CD14-positive monocyte (primary cell): ENCODE results near the gene CORO1A. TPM values are rescaled to one million over a fixed set of nuclear protein-coding genes. Genes with fewer than 3 reads are reported as not detected.

Experiments used
- DNase-seq, 3 donors: peaks; one replicate each; pipeline ENCODE4 v3.0.0-alpha.2; 2011 to 2022
- H2AFZ ChIP-seq: 2 replicates; pipeline ENCODE4 v1.6.0; 2012; ENCODE audit warnings: mild to moderate bottlenecking, low read depth, low read length, inconsistent platforms; ENCODE audit not compliant: insufficient read depth, poor library complexity, severe bottlenecking
- H3K27ac ChIP-seq, 2 donors: 1 replicate in 1 of 2; 2 replicates in 1 of 2; pipeline ENCODE4 v1.5.1; 2012 to 2013; ENCODE audit warnings: low read length in 2 of 2, control low read depth in 1 of 2, inconsistent platforms in 1 of 2, low read depth in 1 of 2, mild to moderate bottlenecking in 1 of 2
- H3K27me3 ChIP-seq, 2 donors: one replicate each; pipeline versions ENCODE4 v1.6.0 to v1.6.1; 2011 to 2013; ENCODE audit warnings: low read length in 2 of 2; ENCODE audit not compliant: control insufficient read depth in 2 of 2, insufficient read depth in 2 of 2
- H3K36me3 ChIP-seq, 2 donors: replicated peaks in 1 of 2; 1 replicate in 1 of 2; 2 replicates in 1 of 2; pipeline versions ENCODE4 v1.5.1 to v1.6.1; 2012 to 2013; ENCODE audit warnings: low read length in 2 of 2, control low read depth in 1 of 2, inconsistent platforms in 1 of 2, mild to moderate bottlenecking in 1 of 2; ENCODE audit not compliant: insufficient read depth in 2 of 2, control insufficient read depth in 1 of 2
- H3K4me1 ChIP-seq, 2 donors: 1 replicate in 1 of 2; 2 replicates in 1 of 2; pipeline versions ENCODE4 v1.5.1 to v1.6.1; 2012 to 2013; ENCODE audit warnings: low read length in 2 of 2, control low read depth in 1 of 2, inconsistent platforms in 1 of 2, mild to moderate bottlenecking in 1 of 2, moderate library complexity in 1 of 2; ENCODE audit not compliant: insufficient read depth in 2 of 2, control insufficient read depth in 1 of 2
- H3K4me2 ChIP-seq: replicated peaks from 2 replicates; pipeline ENCODE3; 2012; ENCODE audit warnings: low read length, moderate library complexity, mild to moderate bottlenecking; ENCODE audit not compliant: poor library complexity, severe bottlenecking; ENCODE audit errors: extremely low read depth
- H3K4me3 ChIP-seq, 3 experiments: fragments of 200-600 bp in 1 of 3; sonication (generic) in 1 of 3; replicated peaks in 1 of 3; 1 replicate in 2 of 3; 2 replicates in 1 of 3; pipeline ENCODE4 v1.5.1; 2011 to 2013; ENCODE audit warnings: low read length in 3 of 3, mild to moderate bottlenecking in 3 of 3, control low read depth in 2 of 3, low read depth in 2 of 3, inconsistent platforms in 1 of 3, moderate library complexity in 1 of 3
- H3K79me2 ChIP-seq: 2 replicates; pipeline ENCODE4 v1.6.0; 2012; ENCODE audit warnings: mild to moderate bottlenecking, control low read depth, inconsistent platforms, low read length, moderate library complexity; ENCODE audit not compliant: insufficient read depth
- H3K9ac ChIP-seq: 2 replicates; pipeline ENCODE4 v1.6.0; 2017; ENCODE audit warnings: low read length, mild to moderate bottlenecking; ENCODE audit not compliant: insufficient read depth, poor library complexity, severe bottlenecking
- H3K9me3 ChIP-seq, 2 donors: replicated peaks in 1 of 2; 1 replicate in 1 of 2; 2 replicates in 1 of 2; pipeline versions ENCODE4 v1.5.1 to v1.6.1; 2012 to 2013; ENCODE audit warnings: low read length in 2 of 2, control low read depth in 1 of 2; ENCODE audit not compliant: control insufficient read depth in 1 of 2, insufficient read depth in 1 of 2
- H4K20me1 ChIP-seq: 2 replicates; pipeline ENCODE4 v1.6.0; 2012; ENCODE audit warnings: mild to moderate bottlenecking, low read length, control low read depth, moderate library complexity; ENCODE audit not compliant: insufficient read depth
- H3K27ac Mint-ChIP-seq, 7 donors: one replicate each; pipeline ENCODE4 v1.8.0; 2020; ENCODE audit warnings: mild to moderate bottlenecking in 7 of 7, mixed read lengths in 7 of 7, moderate library complexity in 6 of 7, inconsistent platforms in 2 of 7
- H3K27me3 Mint-ChIP-seq, 3 donors: one replicate each; pipeline ENCODE4 v1.8.0; 2021 to 2022; ENCODE audit warnings: low read depth in 3 of 3, mild to moderate bottlenecking in 3 of 3, mixed read lengths in 3 of 3, moderate library complexity in 3 of 3, inconsistent platforms in 1 of 3
- H3K36me3 Mint-ChIP-seq, 2 donors: one replicate each; pipeline ENCODE4 v1.8.0; 2020; ENCODE audit warnings: mixed read lengths in 2 of 2, inconsistent platforms in 1 of 2, mild to moderate bottlenecking in 1 of 2
- H3K4me1 Mint-ChIP-seq: one replicate; pipeline ENCODE4 v1.8.0; 2020; ENCODE audit warnings: mild to moderate bottlenecking, mixed read lengths
- H3K4me3 Mint-ChIP-seq, 2 donors: one replicate each; pipeline ENCODE4 v1.8.0; 2020; ENCODE audit warnings: mild to moderate bottlenecking in 2 of 2, mixed read lengths in 2 of 2, moderate library complexity in 1 of 2
- H3K9me3 Mint-ChIP-seq, 7 donors: one replicate each; pipeline ENCODE4 v1.8.0; 2020 to 2022; ENCODE audit warnings: mixed read lengths in 7 of 7, mild to moderate bottlenecking in 6 of 7, moderate library complexity in 6 of 7, inconsistent platforms in 2 of 7
- CTCF ChIP-seq: fragments of 200-600 bp; IDR thresholded peaks from one replicate; pipeline ENCODE4 v1.8.0; 2022; ENCODE audit warnings: antibody characterized with exemption, mild to moderate bottlenecking
- WGBS: methylation state at CpG from one replicate; pipeline ENCODE4 v1.1.5; 2013; ENCODE audit warnings: missing lambda C conversion rate; ENCODE audit not compliant: insufficient coverage; 5-methylcytosine and 5-hydroxymethylcytosine counted together
- intact Hi-C, 2 donors: fragments of 100-400 bp; cut with micrococcal nuclease; formaldehyde crosslinking; loops; one replicate each; pipeline versions ENCODE4 v1.15.0 to v1.15.1; 2023
- polyA plus RNA-seq, 3 donors: library from polyadenylated mRNA; depleted of rRNA in 1 of 3; unstranded in 2 of 3; stranded (reverse) in 1 of 3; fragments of 300-500 nt in 2 of 3; fragments of >200 nt in 1 of 3; fragmentation: Illumina TruSeq in 2 of 3; gene quantifications; 1 replicate in 2 of 3; 2 replicates in 1 of 3; pipeline ENCODE4 v1.2.3, GENCODE V29; 2012 to 2021

CORO1A gene
- polyA plus RNA-seq, 3 donors, result 1,314 to 1,363 (median 1,346) TPM

DNA sequence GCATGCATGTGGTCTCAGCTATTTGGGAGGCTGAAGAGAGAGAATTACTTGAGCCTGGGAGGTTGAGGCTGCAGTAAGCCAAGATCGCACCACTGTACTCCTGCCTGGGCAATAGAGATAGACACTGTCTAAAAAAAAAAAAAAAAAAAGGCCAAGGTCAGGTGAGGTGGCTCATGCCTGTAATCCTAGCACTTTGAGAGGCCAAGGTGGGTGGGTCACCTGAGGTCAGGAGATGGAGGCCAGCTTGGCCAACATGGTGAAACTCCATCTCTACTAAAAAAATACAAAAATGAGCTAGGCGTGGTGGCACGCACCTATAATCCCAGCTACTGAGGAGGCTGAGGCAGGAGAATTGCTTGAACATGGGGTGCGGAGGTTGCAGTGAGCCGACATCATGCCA, 28.2 kb upstream of the CORO1A start:
- H4K20me1 ChIP-seq, result no peaks in the 10 kb centered on the region
- no peak overlapping the region for H3K27ac Mint-ChIP-seq
- TF ChIP-seq CTCF, result no peak

DNA sequence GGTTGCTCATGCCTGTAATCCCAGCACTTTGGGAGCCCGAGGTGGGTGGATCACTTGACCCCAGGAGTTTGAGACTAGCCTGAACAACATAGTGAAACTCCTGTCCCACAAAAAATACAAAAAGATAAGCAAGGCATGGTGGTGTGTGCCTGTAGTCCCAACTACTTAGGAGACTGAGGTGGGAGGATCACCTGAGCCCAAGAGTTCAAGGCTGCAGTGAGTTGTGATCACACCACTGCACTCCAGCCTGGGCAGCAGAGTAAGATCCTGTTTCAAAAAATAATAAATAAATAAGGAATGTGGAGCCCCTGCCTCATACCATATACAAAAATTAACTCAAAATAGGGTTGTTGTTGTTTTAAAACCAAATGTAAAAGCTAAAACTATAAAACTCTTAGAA, 26.2 kb upstream of the CORO1A start:
- Histone ChIP-seq H3K79me2 (no peaks in the 10 kb centered on the region), H3K36me3 (no peaks in the 10 kb centered on the region), H3K9me3 (no peaks in the 10 kb centered on the region), H3K27me3 (no peaks in the 10 kb centered on the region), H2AFZ (no peak overlapping the region), H3K4me1 (peaks cover 2 to 5% of the 10 kb centered on the region in 2 donors), H3K9ac (no peak overlapping the region), H3K4me2 (no peak overlapping the region), H3K4me3 (no peak overlapping the region), H3K27ac (no peak overlapping the region), H4K20me1 (no peaks in the 10 kb centered on the region)
- H3K4me1 Mint-ChIP-seq, result peaks cover 12% of the 10 kb centered on the region
- H3K4me3 Mint-ChIP-seq, result no peak overlapping the region
- intact Hi-C loops, result no loop called here
- H3K27me3 Mint-ChIP-seq, result peaks cover 2 to 4% (median 3%) of the 10 kb centered on the region in 3 donors
- no peak for DNase-seq
- TF ChIP-seq CTCF, result no peak
- H3K36me3 Mint-ChIP-seq, result no peaks in the 10 kb centered on the region
- H3K9me3 Mint-ChIP-seq, result peaks cover 0 to 3% (median 3%) of the 10 kb centered on the region in 7 donors
- no CpG with 5 or more reads among the region's 1 CpG for WGBS
- H3K27ac Mint-ChIP-seq, result no peak overlapping the region

More for the DNA sequence above, 28.2 kb upstream of the CORO1A start:
- H3K4me3 ChIP-seq, result no peak overlapping the region
- 100% methylated on average over 1 of the region's 5 CpGs for WGBS
- Mint-ChIP-seq H3K4me1 (peaks cover 27% of the 10 kb centered on the region), H3K9me3 (peaks cover 0 to 3% (median 3%) of the 10 kb centered on the region in 7 donors), H3K4me3 (no peak overlapping the region), H3K27me3 (peaks cover 1 to 3% (median 2%) of the 10 kb centered on the region in 3 donors), H3K36me3 (no peaks in the 10 kb centered on the region)
- H2AFZ ChIP-seq, result no peak overlapping the region
- no peaks in the 10 kb centered on the region for H3K9me3 ChIP-seq
- DNase-seq, result no peak
- intact Hi-C loops, result no loop called here
- H3K4me2 ChIP-seq, result no peak overlapping the region
- H3K9ac ChIP-seq, result no peak overlapping the region
- no peaks in the 10 kb centered on the region for H3K27me3 ChIP-seq
- peaks cover 8 to 13% of the 10 kb centered on the region in 2 donors for H3K4me1 ChIP-seq
- no peaks in the 10 kb centered on the region for H3K79me2 ChIP-seq
- no peaks in the 10 kb centered on the region for H3K36me3 ChIP-seq
- no peak overlapping the region for H3K27ac ChIP-seq
